ENCODE results near the gene MPHOSPH9.

The MPHOSPH9 gene

GRCh38 chr12:123119808-123120207 lies 113.1 kb downstream of the MPHOSPH9 start:
- DNase-seq: no peak

- DNase-seq: no peak
Measured at GRCh38 chr12:123118497-123118896, 114.4 kb downstream of the MPHOSPH9 start.

GRCh38 chr12:123115409-123116121 lies 117.4 kb downstream of the MPHOSPH9 start:
- no peak for DNase-seq

GRCh38 chr12:123114304-123115083 lies 118.4 kb downstream of the MPHOSPH9 start:
- no peak for DNase-seq

- peak; percentile 14 for DNase-seq
Measured at GRCh38 chr12:123113026-123113425, 119.9 kb downstream of the MPHOSPH9 start.

GRCh38 chr12:123111498-123112165 lies 121.3 kb downstream of the MPHOSPH9 start:
- DNase-seq: no peak

- DNase-seq: no peak
Measured at GRCh38 chr12:123109319-123109772, 123.6 kb downstream of the MPHOSPH9 start.

- DNase-seq: no peak
Measured at GRCh38 chr12:123108682-123109066, 124.3 kb downstream of the MPHOSPH9 start.

GRCh38 chr12:123107926-123108681 lies 124.8 kb downstream of the MPHOSPH9 start:
- no peak for DNase-seq

GRCh38 chr12:123106640-123107359 lies 126.1 kb downstream of the MPHOSPH9 start:
- no peak for DNase-seq

- no peak for DNase-seq
Measured at GRCh38 chr12:123105211-123105826, 127.6 kb downstream of the MPHOSPH9 start.

GRCh38 chr12:123104809-123105208 lies 128.1 kb downstream of the MPHOSPH9 start:
- no peak for DNase-seq

All from NCI-H446 treated with DMSO at 0.1 percent for 48 hours (cell line).